ENCODE measurements around the gene DHRS4. TPM values are rescaled to one million over a fixed set of nuclear protein-coding genes. Genes with fewer than 3 reads are reported as not detected.
A peak's percentile ranks its signal among the peaks of the same experiment; 100 is the strongest.

DHRS4 gene
- total and polyA plus RNA-seq, 9 of the 15 experiments (the other 6 are each of a cell fraction or from before 2014, with no cell fraction given): 0.51 to 35.9 (median 10.1) TPM

DNA sequence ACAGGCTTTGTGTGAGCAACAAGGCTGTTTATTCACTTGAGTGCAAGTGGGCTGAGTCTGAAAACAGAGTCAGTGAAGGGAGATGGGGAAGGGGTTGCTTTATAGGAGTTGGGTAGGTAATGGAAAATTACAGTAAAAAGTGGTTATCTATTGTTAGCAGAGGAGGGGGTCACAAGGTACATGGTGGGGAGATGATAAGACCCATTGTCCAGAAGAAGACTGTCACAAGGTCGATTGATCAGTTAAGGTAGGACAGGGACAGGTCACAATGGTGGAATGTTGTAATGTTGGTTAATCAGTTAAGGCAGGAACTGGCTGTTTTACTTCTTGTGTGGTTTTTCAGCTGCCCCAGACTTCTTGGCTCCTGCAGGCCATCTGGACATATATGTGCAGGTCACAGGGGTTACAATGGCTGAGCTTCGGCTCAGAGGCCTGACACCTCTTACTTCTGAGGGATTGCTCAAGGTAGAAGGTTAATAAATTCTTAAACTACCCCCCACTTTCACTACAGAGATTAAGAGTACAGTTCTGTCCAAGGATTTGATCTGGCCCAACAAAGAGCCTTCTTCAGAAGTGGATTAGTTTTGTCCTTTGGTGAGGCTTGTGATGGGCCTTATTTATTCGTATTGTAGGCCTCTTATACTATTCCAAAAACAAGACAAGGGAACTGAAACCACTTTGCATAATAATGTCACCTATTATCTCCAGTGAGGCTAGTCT lies 13.8 kb upstream of the DHRS4 start (continued):
- TF ChIP-seq RBM15 (IDR thresholded peaks at IDR 0.05; ENCODE audit: insufficient read depth, low read length) (no peak), C11orf30 (IDR thresholded peaks at IDR 0.05; ENCODE audit: low read depth) (no peak), PHB (CRISPR knock-in tag; IDR thresholded peaks at IDR 0.05) (no peak), STAT5B (CRISPR knock-in tag; IDR thresholded peaks at IDR 0.05) (peak; percentile 25; the same call in 1 of the 2 replicates), POLR2G (IDR thresholded peaks at IDR 0.05; ENCODE audit: low read depth, low read length) (no peak), BACH1 (tag; IDR thresholded peaks at IDR 0.05) (peak; percentile 34; the same call in 1 of the 2 replicates), RBM22 (IDR thresholded peaks at IDR 0.05; ENCODE audit: low read depth, low read length, poor library complexity, severe bottlenecking) (no peak), ZKSCAN8 (CRISPR knock-in tag; IDR thresholded peaks at IDR 0.05) (no peak), KHSRP (IDR thresholded peaks at IDR 0.05) (no peak), ZNF644 (tag; IDR thresholded peaks at IDR 0.05; ENCODE audit: low read depth) (0 out of 2 replicates have a peak, but pooled peaks have one; percentile 33), MCM3 (IDR thresholded peaks at IDR 0.05) (no peak), PML (IDR thresholded peaks at IDR 0.05; ENCODE audit: low read length) (no peak), YBX1 (IDR thresholded peaks at IDR 0.05) (no peak), ZSCAN29 (IDR thresholded peaks at IDR 0.05) (no peak), SMARCE1 (IDR thresholded peaks at IDR 0.05) (no peak), TARDBP (IDR thresholded peaks at IDR 0.05) (no peak), SMAD3 (CRISPR knock-in tag; conservative IDR thresholded peaks at IDR 0.05) (peak; percentile 89), MECOM (CRISPR knock-in tag; IDR thresholded peaks at IDR 0.05) (peak; percentile 89), SPI1 (IDR thresholded peaks at IDR 0.05; ENCODE audit: borderline replicate concordance, low read depth, low read length) (no peak), TAF9B (IDR thresholded peaks at IDR 0.05; ENCODE audit: partially characterized antibody) (no peak), ZNF212 (CRISPR knock-in tag; IDR thresholded peaks at IDR 0.05) (0 out of 2 replicates have a peak, but pooled peaks have one; percentile 67)
- TF ChIP-seq, protein P1, sequence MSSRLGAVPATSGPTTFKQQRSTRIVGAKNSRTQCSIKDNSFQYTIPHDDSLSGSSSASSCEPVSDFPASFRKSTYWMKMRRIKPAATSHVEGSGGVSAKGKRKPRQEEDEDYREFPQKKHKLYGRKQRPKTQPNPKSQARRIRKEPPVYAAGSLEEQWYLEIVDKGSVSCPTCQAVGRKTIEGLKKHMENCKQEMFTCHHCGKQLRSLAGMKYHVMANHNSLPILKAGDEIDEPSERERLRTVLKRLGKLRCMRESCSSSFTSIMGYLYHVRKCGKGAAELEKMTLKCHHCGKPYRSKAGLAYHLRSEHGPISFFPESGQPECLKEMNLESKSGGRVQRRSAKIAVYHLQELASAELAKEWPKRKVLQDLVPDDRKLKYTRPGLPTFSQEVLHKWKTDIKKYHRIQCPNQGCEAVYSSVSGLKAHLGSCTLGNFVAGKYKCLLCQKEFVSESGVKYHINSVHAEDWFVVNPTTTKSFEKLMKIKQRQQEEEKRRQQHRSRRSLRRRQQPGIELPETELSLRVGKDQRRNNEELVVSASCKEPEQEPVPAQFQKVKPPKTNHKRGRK (tag; IDR thresholded peaks at IDR 0.05): no peak
- TF ChIP-seq, protein P2, sequence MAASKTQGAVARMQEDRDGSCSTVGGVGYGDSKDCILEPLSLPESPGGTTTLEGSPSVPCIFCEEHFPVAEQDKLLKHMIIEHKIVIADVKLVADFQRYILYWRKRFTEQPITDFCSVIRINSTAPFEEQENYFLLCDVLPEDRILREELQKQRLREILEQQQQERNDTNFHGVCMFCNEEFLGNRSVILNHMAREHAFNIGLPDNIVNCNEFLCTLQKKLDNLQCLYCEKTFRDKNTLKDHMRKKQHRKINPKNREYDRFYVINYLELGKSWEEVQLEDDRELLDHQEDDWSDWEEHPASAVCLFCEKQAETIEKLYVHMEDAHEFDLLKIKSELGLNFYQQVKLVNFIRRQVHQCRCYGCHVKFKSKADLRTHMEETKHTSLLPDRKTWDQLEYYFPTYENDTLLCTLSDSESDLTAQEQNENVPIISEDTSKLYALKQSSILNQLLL (CRISPR knock-in tag; IDR thresholded peaks at IDR 0.05; ENCODE audit: borderline replicate concordance): no peak
- TF ChIP-seq, protein P3, sequence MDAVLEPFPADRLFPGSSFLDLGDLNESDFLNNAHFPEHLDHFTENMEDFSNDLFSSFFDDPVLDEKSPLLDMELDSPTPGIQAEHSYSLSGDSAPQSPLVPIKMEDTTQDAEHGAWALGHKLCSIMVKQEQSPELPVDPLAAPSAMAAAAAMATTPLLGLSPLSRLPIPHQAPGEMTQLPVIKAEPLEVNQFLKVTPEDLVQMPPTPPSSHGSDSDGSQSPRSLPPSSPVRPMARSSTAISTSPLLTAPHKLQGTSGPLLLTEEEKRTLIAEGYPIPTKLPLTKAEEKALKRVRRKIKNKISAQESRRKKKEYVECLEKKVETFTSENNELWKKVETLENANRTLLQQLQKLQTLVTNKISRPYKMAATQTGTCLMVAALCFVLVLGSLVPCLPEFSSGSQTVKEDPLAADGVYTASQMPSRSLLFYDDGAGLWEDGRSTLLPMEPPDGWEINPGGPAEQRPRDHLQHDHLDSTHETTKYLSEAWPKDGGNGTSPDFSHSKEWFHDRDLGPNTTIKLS (IDR thresholded peaks at IDR 0.05; ENCODE audit: borderline replicate concordance, low read depth): no peak
- TF ChIP-seq, protein P4, sequence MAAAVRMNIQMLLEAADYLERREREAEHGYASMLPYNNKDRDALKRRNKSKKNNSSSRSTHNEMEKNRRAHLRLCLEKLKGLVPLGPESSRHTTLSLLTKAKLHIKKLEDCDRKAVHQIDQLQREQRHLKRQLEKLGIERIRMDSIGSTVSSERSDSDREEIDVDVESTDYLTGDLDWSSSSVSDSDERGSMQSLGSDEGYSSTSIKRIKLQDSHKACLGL (CRISPR knock-in tag; IDR thresholded peaks at IDR 0.05; ENCODE audit: borderline replicate concordance, poor library complexity, severe bottlenecking): peak; percentile 59
- TF ChIP-seq, protein P5, sequence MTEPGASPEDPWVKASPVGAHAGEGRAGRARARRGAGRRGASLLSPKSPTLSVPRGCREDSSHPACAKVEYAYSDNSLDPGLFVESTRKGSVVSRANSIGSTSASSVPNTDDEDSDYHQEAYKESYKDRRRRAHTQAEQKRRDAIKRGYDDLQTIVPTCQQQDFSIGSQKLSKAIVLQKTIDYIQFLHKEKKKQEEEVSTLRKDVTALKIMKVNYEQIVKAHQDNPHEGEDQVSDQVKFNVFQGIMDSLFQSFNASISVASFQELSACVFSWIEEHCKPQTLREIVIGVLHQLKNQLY (CRISPR knock-in tag; conservative IDR thresholded peaks at IDR 0.05): no peak
